GM12878 (cell line): ENCODE measurements around the gene CYTH2.

ENCODE experiments used
- BACH1 ChIP-seq: fragments of 450-650 bp; IDR thresholded peaks from 2 replicates; pipeline ENCODE4 v1.6.1; 2017; ENCODE audit warnings: mild to moderate bottlenecking, borderline replicate concordance
- CHD4 ChIP-seq: fragments of 200-600 bp; sonication (generic); IDR thresholded peaks from 2 replicates; pipeline ENCODE4 v1.6.1; 2016; ENCODE audit warnings: mild to moderate bottlenecking
- CTCF ChIP-seq, 3 experiments: IDR thresholded peaks in 2 of 3; conservative IDR thresholded peaks in 1 of 3; 2 replicates each; pipeline ENCODE4 v1.5.1; 2011; ENCODE audit warnings: low read depth in 3 of 3, low read length in 3 of 3, mild to moderate bottlenecking in 3 of 3, control low read depth in 2 of 3, moderate library complexity in 2 of 3, inconsistent platforms in 1 of 3, mixed read lengths in 1 of 3; ENCODE audit not compliant: control insufficient read depth in 2 of 3, insufficient read depth in 1 of 3; ENCODE audit errors: extremely low read depth in 1 of 3
- ESRRA ChIP-seq: IDR thresholded peaks from 2 replicates; pipeline ENCODE4 v1.6.1; 2012; ENCODE audit warnings: mild to moderate bottlenecking, low read length, improper control_type of control experiment
- EZH2 ChIP-seq: IDR thresholded peaks from 2 replicates; pipeline ENCODE4 v1.6.1; 2012; ENCODE audit warnings: low read depth, mild to moderate bottlenecking, control low read depth, inconsistent platforms, low read length, borderline replicate concordance; ENCODE audit not compliant: control insufficient read depth
- MEF2A ChIP-seq: IDR thresholded peaks from 2 replicates; pipeline ENCODE4 v1.6.1; 2011; ENCODE audit warnings: low read depth, mild to moderate bottlenecking, low read length, moderate library complexity; ENCODE audit not compliant: insufficient read depth
- NFXL1 ChIP-seq: fragments of 450-650 bp; IDR thresholded peaks from 2 replicates; pipeline ENCODE4 v1.6.1; 2017; ENCODE audit warnings: antibody characterized with exemption, mild to moderate bottlenecking, borderline replicate concordance
- NKRF ChIP-seq: fragments of 450-650 bp; conservative IDR thresholded peaks from 2 replicates; pipeline ENCODE4 v1.6.1; 2017; ENCODE audit warnings: mild to moderate bottlenecking, moderate library complexity
- POLR2A ChIP-seq: IDR thresholded peaks from 2 replicates; pipeline ENCODE4 v1.6.1; 2011; ENCODE audit warnings: low read depth, mild to moderate bottlenecking, low read length
- SP1 ChIP-seq: IDR thresholded peaks from one replicate; pipeline ENCODE4 v1.6.1; 2011; ENCODE audit warnings: low read depth, low read length
- SRF ChIP-seq, 2 experiments: IDR thresholded peaks; 2 replicates each; pipeline ENCODE4 v1.6.1; 2011; ENCODE audit warnings: low read depth in 2 of 2, low read length in 2 of 2, mild to moderate bottlenecking in 1 of 2, moderate library complexity in 1 of 2

GRCh38 chr19:48489608-48490216 is 20.5 kb downstream of the CYTH2 start:
- TF ChIP-seq SP1 (no peak), POLR2A (no peak), MEF2A (no peak), ESRRA (no peak), NFXL1 (peak; percentile 88), CTCF (IDR thresholded peaks at IDR 0.05 in 2 of 3, conservative IDR thresholded peaks at IDR 0.05 in 1 of 3; ENCODE audit: control insufficient read depth in 2 of 3, extremely low read depth in 1 of 3, insufficient read depth in 1 of 3, low read depth in 3 of 3, low read length in 3 of 3) (peak; percentile 94 to 98 (median 94)), EZH2 (no peak), CHD4 (no peak), NKRF (no peak), BACH1 (peak; percentile 27; the same call in 1 of the 2 replicates), SRF (IDR thresholded peaks at IDR 0.05; ENCODE audit: low read depth in 2 of 2, low read length in 2 of 2) (no peak)
